ENCODE measurements around the gene NOL7.

- no peak for TF ChIP-seq POLR2A (IDR thresholded peaks at IDR 0.05; ENCODE audit: low read depth, low read length)
- no peak for TF ChIP-seq POLR2AphosphoS5 (IDR thresholded peaks at IDR 0.05; ENCODE audit: low read depth, low read length)
- no peak for TF ChIP-seq TAF1 (IDR thresholded peaks at IDR 0.05; ENCODE audit: borderline replicate concordance, low read depth, low read length)
These were observed 40.6 kb downstream of the NOL7 start for GRCh38 chr6:13655700-13656099.

All from GM12892 (cell line).